Liver (tissue), 9 donors: ENCODE data around the gene MOK. TPM values are rescaled to one million over a fixed set of nuclear protein-coding genes. Genes with fewer than 3 reads are reported as not detected.

ENCODE experiments used
- DNase-seq: peaks from one replicate; pipeline ENCODE4 v3.0.0-alpha.2; 2017; ENCODE audit warnings: low spot score
- H3K27ac ChIP-seq, 2 donors: one replicate each; pipeline ENCODE4 v1.7.0; 2013; ENCODE audit warnings: inconsistent platforms in 2 of 2, low read length in 2 of 2, control low read depth in 1 of 2, low read depth in 1 of 2, mild to moderate bottlenecking in 1 of 2
- H3K27me3 ChIP-seq, 4 donors: one replicate each; pipeline versions ENCODE4 v1.6.1 to v1.7.0; 2013; ENCODE audit warnings: low read length in 3 of 4, inconsistent platforms in 1 of 4, mild to moderate bottlenecking in 1 of 4, moderate library complexity in 1 of 4; ENCODE audit not compliant: control insufficient read depth in 4 of 4, insufficient read depth in 4 of 4
- H3K36me3 ChIP-seq, 4 donors: one replicate each; pipeline versions ENCODE4 v1.6.1 to v1.7.0; 2013; ENCODE audit warnings: low read length in 3 of 4, mild to moderate bottlenecking in 3 of 4, low read depth in 1 of 4, moderate library complexity in 1 of 4; ENCODE audit not compliant: control insufficient read depth in 4 of 4, insufficient read depth in 3 of 4
- H3K4me1 ChIP-seq, 4 donors: one replicate each; pipeline versions ENCODE4 v1.6.1 to v1.7.0; 2013; ENCODE audit warnings: low read length in 3 of 4, mild to moderate bottlenecking in 3 of 4, moderate library complexity in 1 of 4; ENCODE audit not compliant: control insufficient read depth in 4 of 4, insufficient read depth in 4 of 4
- H3K4me3 ChIP-seq, 3 donors: one replicate each; pipeline versions ENCODE4 v1.6.1 to v1.7.0; 2013; ENCODE audit warnings: low read length in 3 of 3, control low read depth in 1 of 3, low read depth in 1 of 3, mild to moderate bottlenecking in 1 of 3
- H3K9ac ChIP-seq, 2 donors: one replicate each; pipeline ENCODE4 v1.7.0; 2013; ENCODE audit warnings: low read length in 2 of 2, mild to moderate bottlenecking in 2 of 2, moderate library complexity in 2 of 2, control low read depth in 1 of 2, low read depth in 1 of 2
- H3K9me3 ChIP-seq, 4 donors: one replicate each; pipeline versions ENCODE4 v1.6.1 to v1.7.0; 2013; ENCODE audit warnings: low read length in 3 of 4; ENCODE audit not compliant: control insufficient read depth in 4 of 4
- CTCF ChIP-seq: fragments of 150-350 bp; IDR thresholded peaks from 2 replicates; pipeline ENCODE4 v1.5.1; 2017; ENCODE audit warnings: improper control_type of control experiment, low read depth, low read length; ENCODE audit not compliant: missing input control
- FOXA1 ChIP-seq: IDR thresholded peaks from 2 replicates; pipeline ENCODE4 v1.6.1; 2016; ENCODE audit warnings: antibody characterized with exemption
- FOXA2 ChIP-seq: IDR thresholded peaks from 2 replicates; pipeline ENCODE4 v1.6.1; 2016; ENCODE audit warnings: antibody characterized with exemption
- GABPA ChIP-seq, 2 donors: IDR thresholded peaks in 1 of 2; conservative IDR thresholded peaks in 1 of 2; 2 replicates each; pipeline ENCODE4 v1.6.1; 2016; ENCODE audit warnings: antibody characterized with exemption in 2 of 2, mild to moderate bottlenecking in 1 of 2, moderate library complexity in 1 of 2
- HNF4A ChIP-seq, 2 donors: conservative IDR thresholded peaks; 2 replicates each; pipeline ENCODE4 v1.6.1; 2016; ENCODE audit warnings: antibody characterized with exemption in 2 of 2, mild to moderate bottlenecking in 2 of 2
- JUND ChIP-seq, 2 donors: IDR thresholded peaks; 2 replicates each; pipeline ENCODE4 v1.6.1; 2016; ENCODE audit warnings: antibody characterized with exemption in 2 of 2
- NR2F2 ChIP-seq: IDR thresholded peaks from 2 replicates; pipeline ENCODE4 v1.6.1; 2016; ENCODE audit warnings: antibody characterized with exemption
- RXRA ChIP-seq, 2 donors: IDR thresholded peaks; 2 replicates each; pipeline ENCODE4 v1.6.1; 2017 to 2018; ENCODE audit warnings: antibody characterized with exemption in 2 of 2, mild to moderate bottlenecking in 1 of 2
- SP1 ChIP-seq: IDR thresholded peaks from 2 replicates; pipeline ENCODE4 v1.6.1; 2018; ENCODE audit warnings: antibody characterized with exemption, mild to moderate bottlenecking
- TAF1 ChIP-seq: conservative IDR thresholded peaks from 2 replicates; pipeline ENCODE4 v1.6.1; 2016; ENCODE audit warnings: antibody characterized with exemption, mild to moderate bottlenecking
- YY1 ChIP-seq: IDR thresholded peaks from 2 replicates; pipeline ENCODE4 v1.6.1; 2016; ENCODE audit warnings: antibody characterized with exemption, mild to moderate bottlenecking
- WGBS: extraction: QIAGEN DNeasy Blood & Tissue Kit; methylation state at CpG from one replicate; pipeline ENCODE4 v1.1.7; 2013; 5-methylcytosine and 5-hydroxymethylcytosine counted together
- polyA plus RNA-seq, 2 donors: library from polyadenylated mRNA; stranded (reverse) in 1 of 2; unstranded in 1 of 2; fragments of 200-250 nt in 1 of 2; fragments of >200 nt in 1 of 2; fragmentation: Nextera tagmentation in 1 of 2; extraction: Ambion mirVana in 1 of 2; gene quantifications; one replicate each; pipeline versions ENCODE4 v1.2.1 to v1.2.3, GENCODE V29; 2013 to 2015
- total RNA-seq, 2 donors: library from RNA; depleted of rRNA; stranded (reverse); fragments of >200 nt; gene quantifications; one replicate each; pipeline ENCODE4 v1.2.3, GENCODE V29; 2014
- TF ChIP-seq, protein P1 (sequence below): IDR thresholded peaks from 2 replicates; pipeline ENCODE4 v1.6.1; 2016; ENCODE audit warnings: antibody characterized with exemption
- TF ChIP-seq, protein P2 (sequence below): IDR thresholded peaks from 2 replicates; pipeline ENCODE4 v1.6.1; 2016; ENCODE audit warnings: antibody characterized with exemption, mild to moderate bottlenecking
- TF ChIP-seq, protein P3 (sequence below): IDR thresholded peaks from 2 replicates; pipeline ENCODE4 v1.6.1; 2016; ENCODE audit warnings: antibody characterized with exemption
- donor health status: healthy.
- donor health status: healthy.
- donor health status: healthy.
- donor health status: healthy.
- donor health status: healthy.

The MOK gene
- total and polyA plus RNA-seq, 4 donors, result 2.4 to 6.4 (median 2.9) TPM

GRCh38 chr14:102320033-102320660 lies 15.2 kb upstream of the MOK start:
- Histone ChIP-seq H3K27ac (peak overlapping the region; percentile 76 to 91), H3K36me3 (no peaks in the 10 kb centered on the region), H3K27me3 (no peaks in the 10 kb centered on the region), H3K9me3 (no peaks in the 10 kb centered on the region), H3K4me3 (peak overlapping the region; percentile 80 to 91 (median 87)), H3K4me1 (peaks cover 4 to 49% (median 37%) of the 10 kb centered on the region in 4 donors), H3K9ac (peak overlapping the region; percentile 49 to 92)
- no peak for TF ChIP-seq GABPA (IDR thresholded peaks at IDR 0.05 in 1 of 2, conservative IDR thresholded peaks at IDR 0.05 in 1 of 2)
- TF ChIP-seq SP1, result no peak
- no peak for TF ChIP-seq YY1
- no peak for TF ChIP-seq CTCF
- no peak for TF ChIP-seq JUND (IDR thresholded peaks at IDR 0.05)
- TF ChIP-seq FOXA1, result no peak
- TF ChIP-seq, protein P1, sequence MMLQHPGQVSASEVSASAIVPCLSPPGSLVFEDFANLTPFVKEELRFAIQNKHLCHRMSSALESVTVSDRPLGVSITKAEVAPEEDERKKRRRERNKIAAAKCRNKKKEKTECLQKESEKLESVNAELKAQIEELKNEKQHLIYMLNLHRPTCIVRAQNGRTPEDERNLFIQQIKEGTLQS, result no peak
- TF ChIP-seq TAF1, result no peak
- no peak for TF ChIP-seq FOXA2
- 5% methylated on average over 30 of the region's 30 CpGs for WGBS
- DNase-seq, result peak; percentile 68

GRCh38 chr14:102319351-102320032 lies 14.5 kb upstream of the MOK start, which contains the start of gene ZNF839:
ZNF839 (plus strand) TSS chr14:102319746; CDS start chr14:102319766, 20 bp downstream.
- Histone ChIP-seq H3K9ac (peak within 1 kb of the TSS; percentile 83 to 92), H3K4me3 (peak within 1 kb of the TSS; percentile 80 to 91 (median 87)), H3K9me3 (no peaks in the 10 kb centered on the region), H3K27me3 (no peaks in the 10 kb centered on the region), H3K4me1 (peaks cover 6 to 52% (median 39%) of the 10 kb centered on the region in 4 donors), H3K27ac (peak within 1 kb of the TSS; percentile 76 to 91), H3K36me3 (no peaks in the 10 kb centered on the region)
- WGBS, result under 1% methylated on average over 71 of the region's 71 CpGs
- DNase-seq, result peak; percentile 96
- TF ChIP-seq YY1 (peak; percentile 93), CTCF (no peak), NR2F2 (no peak), RXRA (IDR thresholded peaks at IDR 0.05) (peak; percentile 22 to 25), SP1 (peak; percentile 38), JUND (IDR thresholded peaks at IDR 0.05) (peak; percentile 21 to 69), HNF4A (conservative IDR thresholded peaks at IDR 0.05) (no peak)
- TF ChIP-seq, protein P2, sequence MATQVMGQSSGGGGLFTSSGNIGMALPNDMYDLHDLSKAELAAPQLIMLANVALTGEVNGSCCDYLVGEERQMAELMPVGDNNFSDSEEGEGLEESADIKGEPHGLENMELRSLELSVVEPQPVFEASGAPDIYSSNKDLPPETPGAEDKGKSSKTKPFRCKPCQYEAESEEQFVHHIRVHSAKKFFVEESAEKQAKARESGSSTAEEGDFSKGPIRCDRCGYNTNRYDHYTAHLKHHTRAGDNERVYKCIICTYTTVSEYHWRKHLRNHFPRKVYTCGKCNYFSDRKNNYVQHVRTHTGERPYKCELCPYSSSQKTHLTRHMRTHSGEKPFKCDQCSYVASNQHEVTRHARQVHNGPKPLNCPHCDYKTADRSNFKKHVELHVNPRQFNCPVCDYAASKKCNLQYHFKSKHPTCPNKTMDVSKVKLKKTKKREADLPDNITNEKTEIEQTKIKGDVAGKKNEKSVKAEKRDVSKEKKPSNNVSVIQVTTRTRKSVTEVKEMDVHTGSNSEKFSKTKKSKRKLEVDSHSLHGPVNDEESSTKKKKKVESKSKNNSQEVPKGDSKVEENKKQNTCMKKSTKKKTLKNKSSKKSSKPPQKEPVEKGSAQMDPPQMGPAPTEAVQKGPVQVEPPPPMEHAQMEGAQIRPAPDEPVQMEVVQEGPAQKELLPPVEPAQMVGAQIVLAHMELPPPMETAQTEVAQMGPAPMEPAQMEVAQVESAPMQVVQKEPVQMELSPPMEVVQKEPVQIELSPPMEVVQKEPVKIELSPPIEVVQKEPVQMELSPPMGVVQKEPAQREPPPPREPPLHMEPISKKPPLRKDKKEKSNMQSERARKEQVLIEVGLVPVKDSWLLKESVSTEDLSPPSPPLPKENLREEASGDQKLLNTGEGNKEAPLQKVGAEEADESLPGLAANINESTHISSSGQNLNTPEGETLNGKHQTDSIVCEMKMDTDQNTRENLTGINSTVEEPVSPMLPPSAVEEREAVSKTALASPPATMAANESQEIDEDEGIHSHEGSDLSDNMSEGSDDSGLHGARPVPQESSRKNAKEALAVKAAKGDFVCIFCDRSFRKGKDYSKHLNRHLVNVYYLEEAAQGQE, result peak; percentile 24
- TF ChIP-seq, protein P3, sequence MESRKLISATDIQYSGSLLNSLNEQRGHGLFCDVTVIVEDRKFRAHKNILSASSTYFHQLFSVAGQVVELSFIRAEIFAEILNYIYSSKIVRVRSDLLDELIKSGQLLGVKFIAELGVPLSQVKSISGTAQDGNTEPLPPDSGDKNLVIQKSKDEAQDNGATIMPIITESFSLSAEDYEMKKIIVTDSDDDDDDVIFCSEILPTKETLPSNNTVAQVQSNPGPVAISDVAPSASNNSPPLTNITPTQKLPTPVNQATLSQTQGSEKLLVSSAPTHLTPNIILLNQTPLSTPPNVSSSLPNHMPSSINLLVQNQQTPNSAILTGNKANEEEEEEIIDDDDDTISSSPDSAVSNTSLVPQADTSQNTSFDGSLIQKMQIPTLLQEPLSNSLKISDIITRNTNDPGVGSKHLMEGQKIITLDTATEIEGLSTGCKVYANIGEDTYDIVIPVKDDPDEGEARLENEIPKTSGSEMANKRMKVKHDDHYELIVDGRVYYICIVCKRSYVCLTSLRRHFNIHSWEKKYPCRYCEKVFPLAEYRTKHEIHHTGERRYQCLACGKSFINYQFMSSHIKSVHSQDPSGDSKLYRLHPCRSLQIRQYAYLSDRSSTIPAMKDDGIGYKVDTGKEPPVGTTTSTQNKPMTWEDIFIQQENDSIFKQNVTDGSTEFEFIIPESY, result peak; percentile 66
